Smooth muscle cell (in vitro differentiated cells): ENCODE measurements around the gene PLXNA4. TPM values are rescaled to one million over a fixed set of nuclear protein-coding genes. Genes with fewer than 3 reads are reported as not detected.

ENCODE experiments used
- DNase-seq: peaks from one replicate; lab custom pipeline; 2025; ENCODE audit not compliant: unreplicated experiment; lab: John Stamatoyannopoulos, UW
- H2AFZ ChIP-seq: fragments of 200-600 bp; sonication (generic); 2 replicates; pipeline ENCODE4 v1.6.0; 2016; ENCODE audit warnings: antibody characterized with exemption, low read depth, mild to moderate bottlenecking
- H3F3A ChIP-seq: fragments of 200-600 bp; sonication (generic); 2 replicates; pipeline ENCODE4 v1.6.0; 2017; ENCODE audit warnings: antibody characterized with exemption, low read depth
- H3K27ac ChIP-seq: fragments of 200-600 bp; sonication (generic); 2 replicates; pipeline ENCODE4 v1.5.1; 2016; ENCODE audit warnings: low read depth, mild to moderate bottlenecking
- H3K27me3 ChIP-seq: fragments of 200-600 bp; sonication (generic); 2 replicates; pipeline ENCODE4 v1.6.1; 2016; ENCODE audit warnings: low read depth, mild to moderate bottlenecking
- H3K36me3 ChIP-seq: fragments of 200-600 bp; sonication (generic); 2 replicates; pipeline ENCODE4 v1.5.1; 2016; ENCODE audit warnings: low read depth
- H3K4me1 ChIP-seq: fragments of 200-600 bp; sonication (generic); 2 replicates; pipeline ENCODE4 v1.5.1; 2016; ENCODE audit warnings: low read depth
- H3K4me2 ChIP-seq: fragments of 200-600 bp; sonication (generic); 2 replicates; pipeline ENCODE4 v1.6.0; 2016; ENCODE audit warnings: mild to moderate bottlenecking
- H3K4me3 ChIP-seq: fragments of 200-600 bp; sonication (generic); 2 replicates; pipeline ENCODE4 v1.5.1; 2016; ENCODE audit warnings: mild to moderate bottlenecking
- H3K79me2 ChIP-seq: fragments of 200-600 bp; sonication (generic); 2 replicates; pipeline ENCODE4 v1.6.0; 2016; ENCODE audit warnings: low read depth, mild to moderate bottlenecking
- H3K9ac ChIP-seq: fragments of 200-600 bp; sonication (generic); 2 replicates; pipeline ENCODE4 v1.6.0; 2016; ENCODE audit warnings: low read depth
- H3K9me3 ChIP-seq: fragments of 200-600 bp; sonication (generic); replicated peaks from 2 replicates; pipeline ENCODE4 v1.5.1; 2016; ENCODE audit warnings: low read depth
- H4K20me1 ChIP-seq: fragments of 200-600 bp; sonication (generic); 2 replicates; pipeline ENCODE4 v1.6.0; 2016; ENCODE audit warnings: low read depth
- CTCF ChIP-seq: fragments of 200-600 bp; sonication (generic); IDR thresholded peaks from 2 replicates; pipeline ENCODE4 v1.5.1; 2017; ENCODE audit warnings: borderline replicate concordance, mild to moderate bottlenecking, antibody characterized with exemption; ENCODE audit not compliant: insufficient read depth, poor library complexity, severe bottlenecking
- WGBS: methylation state at CpG from one replicate; pipeline ENCODE4 v1.1.7; 2016; ENCODE audit warnings: low lambda C conversion rate; 5-methylcytosine and 5-hydroxymethylcytosine counted together
- polyA plus RNA-seq: library from polyadenylated mRNA; unstranded; fragments of >200 nt; fragmentation: Nextera tagmentation; extraction: Ambion mirVana; gene quantifications from 2 replicates; pipeline ENCODE4 v1.2.1, GENCODE V29; 2016
- total RNA-seq: library from RNA; depleted of rRNA; stranded (reverse); fragments of >200 nt; gene quantifications from 2 replicates; pipeline ENCODE4 v1.2.3, GENCODE V29; 2014

Gene PLXNA4
- total and polyA plus RNA-seq, 2 experiments from 2014 or later, result 8.5 to 9.9 TPM

DNA sequence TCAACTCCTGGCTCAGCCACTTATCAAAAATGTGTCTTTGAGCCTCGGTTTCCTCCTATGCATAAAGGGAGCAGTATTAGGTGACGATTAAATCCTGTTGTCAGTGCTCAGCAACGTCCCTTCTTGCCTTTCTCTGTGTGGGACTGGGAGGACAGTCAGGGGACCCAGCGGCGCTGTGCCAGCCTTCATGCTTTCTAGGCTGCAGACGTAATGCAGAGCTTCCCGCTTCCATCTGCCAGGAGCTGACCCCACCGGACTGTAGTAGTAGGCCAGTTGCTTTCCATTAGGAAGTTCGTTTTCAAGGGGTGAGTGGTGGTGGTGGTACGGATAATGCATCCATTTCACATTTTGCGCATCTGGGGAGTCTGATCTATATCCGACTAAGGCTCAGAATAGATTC is 321.8 kb downstream of the PLXNA4 start:
- H3K79me2 ChIP-seq, result no peaks in the 10 kb centered on the region
- no peak for TF ChIP-seq CTCF
- 87% methylated on average over 12 of the region's 12 CpGs for WGBS

GRCh38 chr7:132252793-132253100 is 323.5 kb downstream of the PLXNA4 start:
- Histone ChIP-seq H3K27me3 (no peaks in the 10 kb centered on the region), H3K36me3 (no peaks in the 10 kb centered on the region), H4K20me1 (no peaks in the 10 kb centered on the region), H3F3A (no peaks in the 10 kb centered on the region), H3K9ac (no peak overlapping the region), H3K79me2 (no peaks in the 10 kb centered on the region), H2AFZ (no peak overlapping the region), H3K27ac (no peak overlapping the region), H3K9me3 (no peaks in the 10 kb centered on the region), H3K4me1 (peaks cover 13% of the 10 kb centered on the region), H3K4me3 (no peak overlapping the region), H3K4me2 (no peak overlapping the region)
- 62% methylated on average over 2 of the region's 2 CpGs for WGBS
- no peak for TF ChIP-seq CTCF
- no peak for DNase-seq

More for the DNA sequence above, 321.8 kb downstream of the PLXNA4 start:
- Histone ChIP-seq H3K4me2 (no peak overlapping the region), H3K27me3 (no peaks in the 10 kb centered on the region), H3K4me3 (no peak overlapping the region), H3K36me3 (no peaks in the 10 kb centered on the region), H3F3A (no peaks in the 10 kb centered on the region), H3K9ac (no peak overlapping the region), H4K20me1 (no peaks in the 10 kb centered on the region), H3K27ac (no peak overlapping the region), H3K4me1 (peaks cover 13% of the 10 kb centered on the region), H3K9me3 (no peaks in the 10 kb centered on the region), H2AFZ (no peak overlapping the region)
- no peak for DNase-seq

DNA sequence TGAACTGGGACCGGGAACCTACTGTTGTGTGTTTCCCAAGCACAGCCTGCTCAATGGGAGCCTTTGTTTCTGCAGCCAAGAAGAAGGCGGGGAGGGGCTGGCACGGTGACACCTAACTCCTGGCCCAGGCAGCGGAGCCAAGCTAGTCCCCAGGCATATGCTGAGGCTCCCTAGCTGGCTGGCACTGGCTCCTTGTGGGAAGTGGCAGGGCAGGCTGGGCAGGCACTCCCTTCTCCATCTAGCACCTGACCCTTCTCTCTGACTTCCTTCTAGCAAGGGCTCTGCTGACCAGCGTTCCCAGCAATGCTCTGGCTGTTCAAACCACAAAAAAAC is 325.0 kb downstream of the PLXNA4 start:
- Histone ChIP-seq H3K9ac (no peak overlapping the region), H3K27me3 (no peaks in the 10 kb centered on the region), H2AFZ (no peak overlapping the region), H3K4me1 (peaks cover 13% of the 10 kb centered on the region), H3K79me2 (no peaks in the 10 kb centered on the region), H3K9me3 (no peaks in the 10 kb centered on the region), H3K36me3 (no peaks in the 10 kb centered on the region), H4K20me1 (no peaks in the 10 kb centered on the region), H3F3A (no peaks in the 10 kb centered on the region), H3K4me3 (no peak overlapping the region), H3K27ac (no peak overlapping the region), H3K4me2 (no peak overlapping the region)
- 55% methylated on average over 5 of the region's 5 CpGs for WGBS
- TF ChIP-seq CTCF, result no peak
- no peak for DNase-seq

DNA sequence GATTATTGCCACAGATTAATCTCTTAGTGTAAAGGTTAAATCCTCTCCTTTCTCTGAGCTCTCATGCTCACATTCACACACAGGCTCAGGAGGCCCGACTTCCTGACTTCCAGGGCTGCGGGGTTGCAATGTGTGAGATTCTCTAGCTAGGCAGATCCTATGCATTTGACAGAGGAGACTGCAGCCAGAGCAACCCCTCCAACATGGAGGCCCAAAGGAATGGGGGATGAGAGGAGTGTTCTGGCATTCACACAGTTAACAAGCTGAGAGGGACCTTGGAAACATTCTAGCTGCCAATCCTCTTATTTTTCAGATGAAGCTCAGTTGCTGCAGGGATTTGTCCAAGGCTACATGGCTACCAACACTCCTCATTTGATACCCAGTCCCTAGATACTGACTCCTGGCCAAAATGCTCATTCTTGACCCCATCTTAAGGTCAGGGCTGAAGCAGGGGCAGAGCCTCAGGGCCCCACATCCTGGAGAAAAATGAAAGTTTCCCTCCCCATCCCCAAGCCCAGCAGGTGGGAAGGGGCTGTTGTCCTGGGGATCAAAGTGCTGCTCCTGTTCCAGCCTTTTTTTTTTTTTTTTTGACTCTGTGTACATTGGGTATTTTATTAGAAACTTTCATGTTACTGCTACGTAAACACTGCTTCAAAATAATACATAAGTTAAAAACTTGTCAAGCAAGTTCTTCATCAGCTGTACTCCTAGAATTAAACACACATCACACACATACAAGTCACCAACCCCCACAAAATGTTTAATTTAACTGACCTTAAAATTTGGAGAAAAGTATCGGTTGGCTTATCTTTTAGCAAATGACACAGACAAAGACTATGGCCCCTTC is 325.6 kb downstream of the PLXNA4 start:
- Histone ChIP-seq H3K9me3 (no peaks in the 10 kb centered on the region), H3K4me2 (no peak overlapping the region), H2AFZ (no peak overlapping the region), H3K4me3 (no peak overlapping the region), H3K27ac (no peak overlapping the region), H3K4me1 (peaks cover 13% of the 10 kb centered on the region), H3K79me2 (no peaks in the 10 kb centered on the region), H3K27me3 (no peaks in the 10 kb centered on the region), H3K9ac (no peak overlapping the region), H4K20me1 (no peaks in the 10 kb centered on the region), H3K36me3 (no peaks in the 10 kb centered on the region), H3F3A (no peaks in the 10 kb centered on the region)
- WGBS, result 71% methylated on average over 4 of the region's 4 CpGs
- no peak for TF ChIP-seq CTCF
- DNase-seq, result no peak
